ENCODE measurements around the gene FNDC3A. TPM values are rescaled to one million over a fixed set of nuclear protein-coding genes. Genes with fewer than 3 reads are reported as not detected.

Gene FNDC3A
- total RNA-seq, 1 donor from 2014 or later, result 69.3 TPM

DNA sequence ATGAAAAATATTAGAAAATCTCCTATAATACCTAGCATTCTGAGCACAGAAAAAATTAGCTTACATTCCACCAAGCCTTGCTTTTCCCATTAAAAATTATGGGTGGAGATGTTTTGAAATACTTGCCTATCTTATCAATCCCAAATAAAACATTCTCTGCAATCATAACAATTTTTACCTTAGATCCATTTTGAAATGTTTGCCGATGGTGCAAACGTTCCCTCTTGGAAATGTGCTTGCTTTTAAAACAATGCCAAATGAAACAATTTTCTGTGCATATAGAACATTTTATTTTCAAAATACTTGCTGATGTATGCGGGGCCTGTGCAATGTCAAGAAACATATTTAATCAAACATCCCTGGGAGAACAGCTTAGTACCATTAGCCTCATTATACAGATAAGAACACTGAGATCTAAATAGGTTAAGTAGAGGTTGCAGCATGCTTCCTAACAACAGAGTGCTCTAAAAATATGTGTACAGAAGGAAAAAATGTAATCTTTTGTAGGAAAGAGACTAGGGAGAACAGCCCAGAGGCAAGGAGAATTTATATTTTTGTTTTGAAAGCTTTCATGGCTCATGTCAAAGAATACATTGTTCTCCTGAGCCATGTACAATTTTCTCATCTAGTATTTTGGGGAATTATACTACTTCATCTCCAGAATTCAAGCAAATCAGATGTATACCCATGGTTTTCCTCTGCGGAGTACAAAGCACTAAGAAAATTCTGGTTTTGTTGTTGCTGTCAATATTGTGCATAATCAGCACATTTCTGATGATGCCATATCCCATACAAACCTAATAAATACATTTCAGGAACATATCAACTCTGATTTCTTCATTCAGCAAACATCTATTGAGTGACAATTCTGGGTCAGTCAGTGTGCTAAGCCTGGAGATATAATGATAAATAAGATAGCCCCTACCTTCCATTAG, 25.9 kb upstream of the FNDC3A start:
- Histone ChIP-seq H3K27me3 (no peaks in the 10 kb centered on the region), H2AFZ (replicated peaks) (no peak overlapping the region), H3K27ac (no peak overlapping the region), H3K36me3 (no peaks in the 10 kb centered on the region), H4K20me1 (ENCODE audit: low read depth) (no peaks in the 10 kb centered on the region), H3K4me3 (no peak overlapping the region), H3F3A (ENCODE audit: low read depth) (no peaks in the 10 kb centered on the region), H3K79me2 (ENCODE audit: low read depth) (no peaks in the 10 kb centered on the region), H3K9ac (no peak overlapping the region), H3K4me2 (no peak overlapping the region), H3K4me1 (peaks cover 10% of the 10 kb centered on the region), H3K9me3 (ENCODE audit: low read depth) (no peaks in the 10 kb centered on the region)
- Mint-ChIP-seq H3K27ac (no peak overlapping the region), H3K4me1 (peaks cover 11% of the 10 kb centered on the region), H3K4me3 (no peak overlapping the region), H3K36me3 (no peaks in the 10 kb centered on the region), H3K27me3 (ENCODE audit: insufficient read depth, low read depth) (no peaks in the 10 kb centered on the region), H3K9me3 (no peaks in the 10 kb centered on the region)
- DNase-seq (ENCODE audit: low spot score), result no peak
- TF ChIP-seq EZH2phosphoT487 (IDR thresholded peaks at IDR 0.05) (no peak), EZH2 (IDR thresholded peaks at IDR 0.05) (no peak)
- TF ChIP-seq, protein P1, sequence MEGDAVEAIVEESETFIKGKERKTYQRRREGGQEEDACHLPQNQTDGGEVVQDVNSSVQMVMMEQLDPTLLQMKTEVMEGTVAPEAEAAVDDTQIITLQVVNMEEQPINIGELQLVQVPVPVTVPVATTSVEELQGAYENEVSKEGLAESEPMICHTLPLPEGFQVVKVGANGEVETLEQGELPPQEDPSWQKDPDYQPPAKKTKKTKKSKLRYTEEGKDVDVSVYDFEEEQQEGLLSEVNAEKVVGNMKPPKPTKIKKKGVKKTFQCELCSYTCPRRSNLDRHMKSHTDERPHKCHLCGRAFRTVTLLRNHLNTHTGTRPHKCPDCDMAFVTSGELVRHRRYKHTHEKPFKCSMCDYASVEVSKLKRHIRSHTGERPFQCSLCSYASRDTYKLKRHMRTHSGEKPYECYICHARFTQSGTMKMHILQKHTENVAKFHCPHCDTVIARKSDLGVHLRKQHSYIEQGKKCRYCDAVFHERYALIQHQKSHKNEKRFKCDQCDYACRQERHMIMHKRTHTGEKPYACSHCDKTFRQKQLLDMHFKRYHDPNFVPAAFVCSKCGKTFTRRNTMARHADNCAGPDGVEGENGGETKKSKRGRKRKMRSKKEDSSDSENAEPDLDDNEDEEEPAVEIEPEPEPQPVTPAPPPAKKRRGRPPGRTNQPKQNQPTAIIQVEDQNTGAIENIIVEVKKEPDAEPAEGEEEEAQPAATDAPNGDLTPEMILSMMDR (IDR thresholded peaks at IDR 0.05), result no peak

DNA sequence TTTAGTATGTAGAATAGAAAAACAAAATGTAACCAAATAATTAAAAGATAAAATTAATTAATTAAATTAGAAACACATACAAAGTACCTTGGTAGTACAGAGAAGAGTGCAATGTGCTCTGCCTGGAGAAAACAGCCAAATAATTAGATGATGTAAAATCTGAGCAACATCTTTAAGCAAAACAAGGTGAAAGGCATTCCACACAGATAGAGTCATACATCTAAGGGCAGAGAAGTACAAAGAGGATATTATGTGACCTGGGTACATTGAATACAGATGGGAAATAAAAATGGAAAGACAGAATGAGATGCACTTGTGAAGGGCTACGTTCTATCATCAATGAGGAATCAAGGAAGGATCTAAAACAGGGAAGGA, 25.2 kb upstream of the FNDC3A start:
- no peak for DNase-seq (ENCODE audit: low spot score)
- H3K79me2 ChIP-seq (ENCODE audit: low read depth), result no peaks in the 10 kb centered on the region
- no peaks in the 10 kb centered on the region for H3K9me3 Mint-ChIP-seq
- H3K4me1 ChIP-seq, result peaks cover 8% of the 10 kb centered on the region
- peaks cover 11% of the 10 kb centered on the region for H3K4me1 Mint-ChIP-seq
- H3K9ac ChIP-seq, result no peak overlapping the region
- H2AFZ ChIP-seq (replicated peaks), result no peak overlapping the region
- no peaks in the 10 kb centered on the region for H3K27me3 ChIP-seq
- no peak overlapping the region for H3K27ac Mint-ChIP-seq
- TF ChIP-seq EZH2phosphoT487 (IDR thresholded peaks at IDR 0.05) (no peak), EZH2 (IDR thresholded peaks at IDR 0.05) (no peak)
- TF ChIP-seq, protein P1 (IDR thresholded peaks at IDR 0.05), result no peak
- H4K20me1 ChIP-seq (ENCODE audit: low read depth), result no peaks in the 10 kb centered on the region
- no peak overlapping the region for H3K4me2 ChIP-seq
- no peaks in the 10 kb centered on the region for H3K36me3 Mint-ChIP-seq
- no peaks in the 10 kb centered on the region for H3K36me3 ChIP-seq
- H3K4me3 ChIP-seq, result no peak overlapping the region
- no peaks in the 10 kb centered on the region for H3K9me3 ChIP-seq (ENCODE audit: low read depth)
- no peaks in the 10 kb centered on the region for H3K27me3 Mint-ChIP-seq (ENCODE audit: insufficient read depth, low read depth)
- no peak overlapping the region for H3K4me3 Mint-ChIP-seq
- no peak overlapping the region for H3K27ac ChIP-seq
- no peaks in the 10 kb centered on the region for H3F3A ChIP-seq (ENCODE audit: low read depth)

DNA sequence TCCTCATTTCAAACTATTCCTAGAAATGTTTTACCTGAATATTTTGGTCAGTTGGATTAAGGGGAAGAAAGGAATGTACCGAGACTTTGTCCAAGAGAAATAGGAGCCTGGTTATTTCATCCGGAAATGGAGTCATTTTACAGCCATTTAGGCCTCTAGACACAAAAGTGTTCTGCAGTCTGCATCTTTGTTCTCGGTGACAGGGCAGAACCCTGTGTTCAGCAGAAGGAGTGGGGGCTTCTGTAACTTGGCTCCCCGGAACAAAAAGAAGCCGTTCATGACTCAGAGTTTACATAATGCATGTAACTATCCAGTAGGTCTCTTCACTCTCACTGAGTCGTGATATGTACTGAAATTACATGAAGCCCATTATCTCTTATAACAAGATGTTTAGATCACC, 21.6 kb upstream of the FNDC3A start:
- Mint-ChIP-seq H3K4me3 (no peak overlapping the region), H3K36me3 (no peaks in the 10 kb centered on the region), H3K27me3 (ENCODE audit: insufficient read depth, low read depth) (no peaks in the 10 kb centered on the region), H3K9me3 (no peaks in the 10 kb centered on the region), H3K4me1 (peaks cover 11% of the 10 kb centered on the region), H3K27ac (peak overlapping the region; percentile 10)
- H3K79me2 ChIP-seq (ENCODE audit: low read depth), result no peaks in the 10 kb centered on the region
- H2AFZ ChIP-seq (replicated peaks), result peak overlapping the region; percentile 46
- H4K20me1 ChIP-seq (ENCODE audit: low read depth), result no peaks in the 10 kb centered on the region
- no peak overlapping the region for H3K27ac ChIP-seq
- DNase-seq (ENCODE audit: low spot score), result no peak
- no peaks in the 10 kb centered on the region for H3K36me3 ChIP-seq
- no peak overlapping the region for H3K9ac ChIP-seq
- H3F3A ChIP-seq (ENCODE audit: low read depth), result no peaks in the 10 kb centered on the region
- no peaks in the 10 kb centered on the region for H3K27me3 ChIP-seq
- H3K9me3 ChIP-seq (ENCODE audit: low read depth), result no peaks in the 10 kb centered on the region
- TF ChIP-seq, protein P1 (IDR thresholded peaks at IDR 0.05), result no peak
- no peak for TF ChIP-seq EZH2 (IDR thresholded peaks at IDR 0.05)
- TF ChIP-seq EZH2phosphoT487 (IDR thresholded peaks at IDR 0.05), result no peak
- H3K4me2 ChIP-seq, result no peak overlapping the region
- H3K4me1 ChIP-seq, result no peaks in the 10 kb centered on the region
- H3K4me3 ChIP-seq, result no peak overlapping the region

All from neural progenitor cell (in vitro differentiated cells).